Measurements from ENCODE around the gene KCNMA1.

Gene KCNMA1

DNA sequence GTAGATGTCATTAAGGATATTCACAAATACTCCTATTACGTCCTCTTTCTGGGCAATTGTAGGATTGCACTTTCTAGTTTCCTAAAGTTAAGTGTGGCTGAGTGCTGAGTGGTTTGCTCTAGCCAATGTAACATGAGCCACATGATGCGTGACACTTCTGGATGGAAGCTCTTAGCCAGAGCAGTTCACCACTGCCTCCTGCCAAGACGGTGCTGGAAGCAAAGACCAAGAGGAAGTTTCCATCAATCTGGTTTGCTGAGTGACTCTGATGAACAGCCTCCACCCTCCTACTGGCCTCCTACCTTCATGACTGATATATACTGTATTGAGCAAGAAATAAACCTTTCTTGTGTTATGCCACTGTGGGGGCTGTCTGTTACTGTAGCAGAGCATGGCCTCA, 318.1 kb downstream of the KCNMA1 start:
- no peak overlapping the region for H3K4me3 ChIP-seq (ENCODE audit: low read depth, low read length)
- TF ChIP-seq CTCF (IDR thresholded peaks at IDR 0.05; ENCODE audit: control insufficient read depth, extremely low read depth, insufficient read depth) = no peak
- no peak for DNase-seq (ENCODE audit: low read depth)

DNA sequence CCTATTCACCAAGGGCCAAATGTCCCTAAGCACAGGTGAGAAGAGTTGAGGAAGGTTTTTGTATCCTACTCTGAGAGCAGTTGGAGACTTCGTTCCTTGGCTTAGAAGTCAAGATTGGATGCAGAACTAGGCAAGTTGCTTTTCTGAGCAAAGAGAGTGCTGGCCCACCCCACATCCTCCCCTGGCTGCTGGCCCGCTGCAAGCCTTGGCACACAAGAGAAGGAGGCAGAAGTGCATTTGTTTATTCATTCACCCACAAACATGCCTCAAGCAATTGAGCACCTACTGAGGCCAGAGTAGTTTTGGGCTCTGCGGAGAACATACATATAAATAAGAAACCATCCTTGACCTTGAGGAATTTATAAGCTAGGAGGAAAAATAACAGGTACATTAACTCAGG, 318.9 kb downstream of the KCNMA1 start:
- no peak for TF ChIP-seq CTCF (IDR thresholded peaks at IDR 0.05; ENCODE audit: control insufficient read depth, extremely low read depth, insufficient read depth)
- no peak overlapping the region for H3K4me3 ChIP-seq (ENCODE audit: low read depth, low read length)
- DNase-seq (ENCODE audit: low read depth) = no peak

GRCh38 chr10:77317221-77317620, 320.4 kb downstream of the KCNMA1 start:
- no peak overlapping the region for H3K4me3 ChIP-seq (ENCODE audit: low read depth, low read length)
- TF ChIP-seq CTCF (IDR thresholded peaks at IDR 0.05; ENCODE audit: control insufficient read depth, extremely low read depth, insufficient read depth) = no peak
- DNase-seq (ENCODE audit: low read depth) = no peak

GRCh38 chr10:77315496-77316129, 322.0 kb downstream of the KCNMA1 start:
- no peak for TF ChIP-seq CTCF (IDR thresholded peaks at IDR 0.05; ENCODE audit: control insufficient read depth, extremely low read depth, insufficient read depth)
- DNase-seq (ENCODE audit: low read depth) = no peak
- no peak overlapping the region for H3K4me3 ChIP-seq (ENCODE audit: low read depth, low read length)

DNA sequence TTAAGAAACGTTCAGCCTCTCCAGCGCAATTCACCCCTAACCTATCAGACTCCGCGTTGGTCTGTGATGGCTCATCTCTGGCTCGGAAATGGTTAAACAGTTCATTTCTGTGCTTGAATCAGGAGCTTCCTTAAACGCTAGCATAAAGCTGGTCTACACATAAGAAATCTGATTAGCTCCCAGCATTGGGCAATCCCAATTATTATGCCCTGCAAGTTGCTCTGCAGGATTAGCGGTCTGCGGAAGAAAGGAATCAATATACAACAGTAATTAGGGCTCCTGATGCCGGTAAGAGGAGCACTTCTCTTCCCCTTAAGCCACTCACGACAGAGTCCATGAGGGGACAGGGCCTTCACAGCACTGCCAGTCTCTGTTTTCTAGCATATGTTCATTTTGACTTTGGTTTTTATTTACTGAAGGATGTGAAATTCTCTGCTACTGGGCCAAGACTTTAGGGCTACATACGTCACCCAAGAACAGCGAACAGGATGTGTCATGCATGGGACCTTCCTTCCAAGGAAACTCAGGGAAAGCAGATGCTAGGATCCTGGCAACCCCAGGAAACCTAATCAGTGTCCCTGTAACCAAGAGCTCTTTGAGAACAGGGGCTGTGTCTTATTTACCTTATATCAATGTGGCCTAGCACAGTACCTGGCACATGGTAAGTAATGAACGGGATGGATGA, 324.4 kb downstream of the KCNMA1 start:
- TF ChIP-seq CTCF (IDR thresholded peaks at IDR 0.05; ENCODE audit: control insufficient read depth, extremely low read depth, insufficient read depth) = no peak
- H3K4me3 ChIP-seq (ENCODE audit: low read depth, low read length) = no peak overlapping the region
- DNase-seq (ENCODE audit: low read depth) = no peak

- no peak for TF ChIP-seq CTCF (IDR thresholded peaks at IDR 0.05; ENCODE audit: control insufficient read depth, extremely low read depth, insufficient read depth)
- DNase-seq (ENCODE audit: low read depth) = no peak
- H3K4me3 ChIP-seq (ENCODE audit: low read depth, low read length) = no peak overlapping the region
Observed at GRCh38 chr10:77311186-77311585, 326.4 kb downstream of the KCNMA1 start.

Data from LNCaP clone FGC (cell line).